Activated CD4-positive, alpha-beta T cell treated with anti-CD3 and anti-CD28 coated beads, Interleukin-2, amount 10 ng/mL, durations not matched to agents 7 days and 5 days (primary cell): ENCODE data around the gene STXBP4. TPM values are rescaled to one million over a fixed set of nuclear protein-coding genes. Genes with fewer than 3 reads are reported as not detected.
A peak's percentile ranks its signal among the peaks of the same experiment; 100 is the strongest.

Experiments used
- CTCF ChIA-PET: fragments of 350-600 bp; sonication (Branson Sonifier 250); formaldehyde crosslinking; loops from one replicate; lab custom pipeline; 2021; ENCODE audit warnings: antibody characterized with exemption; lab: Charles Lee
- POLR2A ChIA-PET: fragments of 350-600 bp; sonication (Branson Sonifier 250); formaldehyde crosslinking; loops from one replicate; lab custom pipeline; 2021; ENCODE audit warnings: antibody characterized with exemption; lab: Charles Lee
- DNase-seq: peaks from one replicate; pipeline ENCODE4 v3.0.0-alpha.2; 2020
- H3K27ac Mint-ChIP-seq: one replicate; pipeline ENCODE4 v1.8.0; 2021; ENCODE audit warnings: mild to moderate bottlenecking, moderate library complexity, mixed read lengths
- H3K27me3 Mint-ChIP-seq: one replicate; pipeline ENCODE4 v1.8.0; 2021; ENCODE audit warnings: mixed read lengths
- H3K36me3 Mint-ChIP-seq: one replicate; pipeline ENCODE4 v1.8.0; 2021; ENCODE audit warnings: low read depth, mixed read lengths
- H3K4me1 Mint-ChIP-seq: one replicate; pipeline ENCODE4 v1.8.0; 2021; ENCODE audit warnings: mixed read lengths
- H3K4me3 Mint-ChIP-seq: one replicate; pipeline ENCODE4 v1.8.0; 2021; ENCODE audit warnings: mild to moderate bottlenecking, moderate library complexity, mixed read lengths
- H3K9me3 Mint-ChIP-seq: one replicate; pipeline ENCODE4 v1.8.0; 2021; ENCODE audit warnings: mixed read lengths
- total RNA-seq, 2 experiments: library from RNA; stranded (reverse); gene quantifications; one replicate each; pipeline ENCODE4 v1.2.3, GENCODE V29; 2021

The STXBP4 gene
- total RNA-seq, 2 experiments from 2014 or later, result 5.5 to 6.2 TPM

DNA sequence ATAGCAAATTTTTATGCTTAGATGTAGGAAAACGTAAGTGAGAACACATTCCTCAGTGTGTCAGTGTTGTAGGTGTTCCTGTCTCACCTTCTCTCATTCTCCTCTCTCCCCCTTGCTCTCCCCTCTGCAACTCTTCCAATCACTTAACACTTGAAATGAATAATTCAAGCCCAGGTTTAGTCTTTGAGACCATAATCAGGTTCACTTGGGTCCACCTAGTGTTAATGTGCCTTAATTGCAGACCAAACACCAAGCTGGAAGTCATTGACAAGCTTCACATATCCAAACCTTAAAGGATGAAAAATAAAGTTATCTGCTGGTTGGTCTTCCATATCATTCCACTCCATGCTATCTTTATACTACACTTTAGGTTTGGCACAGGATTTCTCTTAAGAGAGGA, 37.0 kb downstream of the STXBP4 start:
- no peak overlapping the region for H3K27ac Mint-ChIP-seq

DNA sequence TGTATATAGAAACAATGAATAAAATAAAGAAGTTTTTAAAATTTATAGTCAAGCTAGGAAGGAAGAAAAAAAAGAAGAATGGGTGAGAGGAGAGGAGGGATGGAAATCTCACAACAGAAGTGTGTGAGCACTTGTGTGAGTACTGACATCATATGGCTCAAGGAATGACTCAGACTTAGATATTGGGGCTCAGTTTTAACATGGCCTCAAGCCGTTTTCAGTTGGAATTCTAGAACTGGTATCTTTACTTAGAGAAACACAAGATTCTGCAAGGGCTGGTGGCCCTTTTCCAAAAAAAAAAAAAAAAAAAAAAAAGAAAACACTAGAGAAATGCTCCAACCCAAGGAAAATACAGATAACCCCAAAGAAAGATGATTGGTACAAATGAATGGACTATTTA, 55.1 kb downstream of the STXBP4 start:
- Mint-ChIP-seq H3K27ac (no peak overlapping the region), H3K27me3 (no peaks in the 10 kb centered on the region), H3K4me1 (no peaks in the 10 kb centered on the region), H3K4me3 (no peak overlapping the region), H3K36me3 (peaks cover 2% of the 10 kb centered on the region), H3K9me3 (no peaks in the 10 kb centered on the region)
- POLR2A ChIA-PET, result no interaction called here
- CTCF ChIA-PET, result no interaction called here
- DNase-seq, result no peak

More for the DNA sequence above, 37.0 kb downstream of the STXBP4 start:
- no peak overlapping the region for H3K4me3 Mint-ChIP-seq
- POLR2A ChIA-PET, result no interaction called here
- H3K9me3 Mint-ChIP-seq, result no peaks in the 10 kb centered on the region
- H3K36me3 Mint-ChIP-seq, result no peaks in the 10 kb centered on the region
- DNase-seq, result peak; percentile 12
- no peaks in the 10 kb centered on the region for H3K27me3 Mint-ChIP-seq
- H3K4me1 Mint-ChIP-seq, result no peaks in the 10 kb centered on the region
- CTCF ChIA-PET, result interaction anchor here (0.6 to 2.2 kb wide), 6 partner anchors 12 to 343 kb away, joined by 3 to 11 read pairs (median 4); no protein-coding TSS in a partner anchor

DNA sequence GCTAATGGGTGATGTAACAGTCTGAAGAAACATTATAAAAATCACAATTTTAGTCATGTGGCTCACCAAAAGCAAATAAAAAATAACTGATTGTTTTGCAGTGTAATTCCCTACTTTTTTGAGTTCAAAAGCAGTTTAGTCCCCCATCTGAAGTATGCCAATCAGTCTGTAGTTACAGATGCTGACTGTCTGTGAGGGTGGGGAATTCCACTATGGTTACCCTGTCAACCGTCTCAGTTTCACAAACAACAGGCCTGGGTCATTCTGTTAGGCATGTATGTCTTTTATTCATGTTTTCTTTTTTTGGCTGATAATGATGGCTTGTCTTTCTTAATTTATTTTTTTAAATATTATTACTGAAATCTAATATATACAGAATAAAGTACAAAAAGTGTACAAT, 69.3 kb downstream of the STXBP4 start:
- DNase-seq, result no peak
- ChIA-PET POLR2A (no interaction called here), CTCF (no interaction called here)
- Mint-ChIP-seq H3K27ac (no peak overlapping the region), H3K9me3 (no peaks in the 10 kb centered on the region), H3K4me3 (no peak overlapping the region), H3K27me3 (no peaks in the 10 kb centered on the region), H3K4me1 (peaks cover 5% of the 10 kb centered on the region), H3K36me3 (peaks cover 2% of the 10 kb centered on the region)

DNA sequence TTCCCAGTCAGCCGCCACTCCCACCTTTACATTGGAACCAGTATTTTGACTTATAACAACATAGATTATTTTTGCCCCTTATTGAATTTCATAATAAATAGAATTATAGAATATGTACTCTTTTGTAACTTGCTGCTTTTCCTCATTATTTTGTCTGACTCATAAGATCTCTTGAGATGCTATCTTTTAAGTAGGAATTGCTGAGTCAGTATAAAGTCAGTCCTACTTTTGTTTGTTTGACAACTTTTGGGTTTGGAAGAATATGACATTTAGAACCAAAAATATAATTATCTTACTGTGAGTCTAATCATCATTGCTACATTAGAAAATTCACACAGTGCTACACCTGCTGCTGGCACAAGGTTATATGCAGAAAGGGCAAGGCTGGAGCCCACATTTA, 69.7 kb downstream of the STXBP4 start:
- peaks cover 5% of the 10 kb centered on the region for H3K4me1 Mint-ChIP-seq
- H3K9me3 Mint-ChIP-seq, result no peaks in the 10 kb centered on the region
- DNase-seq, result no peak
- H3K27me3 Mint-ChIP-seq, result no peaks in the 10 kb centered on the region
- peaks cover 2% of the 10 kb centered on the region for H3K36me3 Mint-ChIP-seq
- ChIA-PET CTCF (no interaction called here), POLR2A (no interaction called here)
- H3K27ac Mint-ChIP-seq, result no peak overlapping the region
- H3K4me3 Mint-ChIP-seq, result no peak overlapping the region

DNA sequence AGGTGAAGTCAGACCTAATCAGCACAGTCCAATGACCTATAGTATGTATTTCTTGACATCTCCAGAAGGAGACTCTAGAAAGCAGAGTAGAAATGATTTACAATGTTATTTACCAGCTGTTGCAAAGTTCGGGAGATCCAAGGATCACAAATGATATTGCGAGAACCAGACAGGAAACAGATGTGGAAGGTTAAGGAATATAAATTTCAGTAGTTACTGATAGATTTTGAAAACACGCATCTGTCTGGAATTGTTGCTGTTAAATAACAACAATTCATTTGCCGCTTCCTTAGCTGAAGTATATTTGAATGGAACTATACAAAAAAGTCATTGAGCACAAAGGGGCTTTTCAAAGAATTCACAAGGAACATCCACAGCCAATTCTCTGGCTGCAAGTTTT, 72.0 kb downstream of the STXBP4 start:
- H3K4me1 Mint-ChIP-seq, result peaks cover 5% of the 10 kb centered on the region
- peaks cover 2% of the 10 kb centered on the region for H3K36me3 Mint-ChIP-seq
- H3K27me3 Mint-ChIP-seq, result no peaks in the 10 kb centered on the region
- H3K27ac Mint-ChIP-seq, result no peak overlapping the region
- POLR2A ChIA-PET, result no interaction called here
- CTCF ChIA-PET, result interaction anchor here (0.7 kb wide), 1 partner anchor 94 kb away, joined by 3 read pairs; no protein-coding TSS in a partner anchor
- H3K9me3 Mint-ChIP-seq, result no peaks in the 10 kb centered on the region
- no peak for DNase-seq
- H3K4me3 Mint-ChIP-seq, result no peak overlapping the region

DNA sequence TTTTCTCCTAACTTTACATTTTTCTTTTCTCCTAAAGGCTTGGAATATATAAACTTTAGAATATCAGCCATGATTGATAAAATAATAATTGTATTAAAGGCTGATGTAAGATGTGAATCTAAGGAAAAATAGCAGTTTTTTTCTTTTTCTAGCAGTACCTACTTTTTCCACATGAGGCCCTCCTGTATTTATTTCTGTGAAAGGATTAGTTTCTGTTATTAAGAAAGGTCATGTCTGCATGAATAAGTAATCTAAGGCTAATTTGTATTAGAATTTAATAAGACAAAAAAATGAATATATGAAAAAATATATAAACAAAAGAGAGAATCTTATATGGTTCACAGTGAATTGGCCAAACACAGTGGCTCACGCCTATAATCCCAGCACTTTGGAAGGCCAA, 85.3 kb downstream of the STXBP4 start:
- Mint-ChIP-seq H3K36me3 (no peaks in the 10 kb centered on the region), H3K27ac (no peak overlapping the region), H3K4me1 (no peaks in the 10 kb centered on the region), H3K9me3 (no peaks in the 10 kb centered on the region), H3K27me3 (no peaks in the 10 kb centered on the region), H3K4me3 (no peak overlapping the region)
- CTCF ChIA-PET, result no interaction called here
- POLR2A ChIA-PET, result no interaction called here
- no peak for DNase-seq

DNA sequence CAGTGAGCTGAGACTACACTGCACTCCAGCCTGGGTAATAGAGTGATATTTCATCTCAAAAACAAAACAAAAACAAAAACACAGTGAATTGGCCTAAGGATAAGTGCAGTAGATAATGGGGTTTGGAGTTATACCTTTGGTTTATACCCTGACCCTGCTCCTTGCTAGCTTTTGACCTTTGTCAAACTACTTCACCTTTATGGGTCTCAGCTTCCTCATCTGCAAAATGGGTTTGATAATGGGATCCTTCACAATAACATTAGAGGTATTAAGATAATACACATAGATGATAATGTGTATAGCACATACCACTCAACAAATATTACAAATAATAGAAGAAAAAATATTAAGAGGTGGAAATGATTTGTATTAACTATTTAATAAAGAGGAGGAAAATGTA, 85.9 kb downstream of the STXBP4 start:
- Mint-ChIP-seq H3K27me3 (no peaks in the 10 kb centered on the region), H3K36me3 (no peaks in the 10 kb centered on the region), H3K9me3 (no peaks in the 10 kb centered on the region), H3K27ac (no peak overlapping the region), H3K4me1 (no peaks in the 10 kb centered on the region), H3K4me3 (no peak overlapping the region)
- ChIA-PET CTCF (no interaction called here), POLR2A (no interaction called here)
- DNase-seq, result no peak

DNA sequence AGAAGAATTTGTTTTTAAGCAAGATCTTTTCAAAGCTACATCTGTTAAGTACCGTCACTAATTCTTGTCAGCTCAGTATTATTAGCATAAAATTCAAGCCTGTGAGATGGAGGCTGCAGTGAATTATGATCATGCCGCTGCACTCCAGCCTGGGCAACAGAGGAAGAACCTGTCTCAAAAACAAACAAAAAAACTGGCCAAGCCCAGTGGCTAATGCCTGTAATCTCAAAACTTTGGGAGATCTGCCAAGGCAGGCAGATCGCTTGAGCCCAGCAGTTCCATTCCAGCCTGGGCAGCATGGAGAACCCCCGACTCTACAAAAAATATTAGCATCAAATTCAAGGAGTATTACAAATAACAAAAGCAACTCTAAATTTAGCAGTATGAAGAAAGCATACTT, 88.0 kb downstream of the STXBP4 start:
- Mint-ChIP-seq H3K36me3 (no peaks in the 10 kb centered on the region), H3K4me3 (no peak overlapping the region), H3K27ac (no peak overlapping the region), H3K9me3 (no peaks in the 10 kb centered on the region), H3K4me1 (no peaks in the 10 kb centered on the region), H3K27me3 (no peaks in the 10 kb centered on the region)
- ChIA-PET CTCF (no interaction called here), POLR2A (no interaction called here)
- no peak for DNase-seq

DNA sequence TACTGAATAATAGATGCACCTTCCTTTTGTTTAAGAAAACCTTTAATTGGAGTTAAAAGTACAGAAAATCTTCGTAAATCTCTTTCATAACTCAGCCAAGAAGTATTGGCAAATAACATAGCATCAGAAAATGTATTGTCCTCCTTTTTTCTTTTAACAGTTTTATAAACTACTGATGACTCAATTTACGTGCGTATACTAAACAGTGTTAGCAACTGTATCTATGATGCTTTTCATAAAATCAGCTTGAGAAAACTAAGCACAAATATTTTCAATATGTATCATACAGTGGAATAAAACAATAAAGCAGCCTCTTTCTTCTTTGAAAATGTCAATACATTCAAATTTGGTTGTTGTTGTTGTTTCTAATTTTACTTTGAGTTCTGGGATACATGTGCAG, 88.6 kb downstream of the STXBP4 start:
- Mint-ChIP-seq H3K9me3 (no peaks in the 10 kb centered on the region), H3K4me1 (no peaks in the 10 kb centered on the region), H3K27ac (no peak overlapping the region), H3K27me3 (no peaks in the 10 kb centered on the region), H3K4me3 (no peak overlapping the region), H3K36me3 (no peaks in the 10 kb centered on the region)
- no peak for DNase-seq
- POLR2A ChIA-PET, result no interaction called here
- CTCF ChIA-PET, result no interaction called here

DNA sequence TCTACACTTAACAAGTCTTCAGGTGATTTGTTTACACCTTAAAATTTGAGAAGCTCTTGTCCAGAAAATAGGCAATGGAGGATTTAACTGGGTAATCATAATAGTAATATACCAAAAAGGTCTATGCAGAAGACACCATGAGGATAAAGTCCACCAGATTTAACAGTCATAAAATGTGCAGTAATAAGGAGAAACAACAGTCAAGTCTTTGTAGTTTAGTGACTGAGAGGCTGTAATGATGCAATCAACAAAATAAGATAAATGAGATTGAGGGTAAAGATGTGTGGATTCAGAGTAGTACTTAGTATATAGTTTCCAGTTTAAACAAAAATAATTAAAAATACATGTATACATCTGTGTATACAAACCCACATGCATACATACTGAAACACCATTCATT, 91.2 kb downstream of the STXBP4 start:
- H3K36me3 Mint-ChIP-seq, result no peaks in the 10 kb centered on the region
- H3K4me3 Mint-ChIP-seq, result no peak overlapping the region
- no peak for DNase-seq
- no peaks in the 10 kb centered on the region for H3K4me1 Mint-ChIP-seq
- H3K27ac Mint-ChIP-seq, result no peak overlapping the region
- ChIA-PET CTCF (interaction anchor here (1.7 kb wide), 1 partner anchor 31 kb away, joined by 4 read pairs; no protein-coding TSS in a partner anchor), POLR2A (no interaction called here)
- H3K9me3 Mint-ChIP-seq, result no peaks in the 10 kb centered on the region
- H3K27me3 Mint-ChIP-seq, result no peaks in the 10 kb centered on the region

DNA sequence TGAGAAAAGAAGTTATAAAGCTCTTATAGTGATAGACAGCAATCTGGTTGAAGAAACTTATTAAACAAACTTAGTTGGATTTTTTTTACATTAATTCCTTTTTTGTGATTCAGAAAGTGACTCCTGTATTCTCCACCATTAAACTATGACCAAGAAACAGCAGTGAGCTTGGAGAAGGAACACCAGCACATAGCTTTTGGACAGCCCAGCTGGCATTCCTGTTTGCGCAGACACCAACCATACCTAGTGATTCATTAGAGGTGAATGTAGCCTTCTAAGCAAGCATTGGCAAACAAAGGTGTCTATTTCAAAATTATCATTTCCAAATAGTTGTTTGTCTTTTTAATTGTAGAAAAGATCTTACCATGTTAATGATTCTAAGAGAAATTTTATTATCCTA, 94.4 kb downstream of the STXBP4 start:
- no peak overlapping the region for H3K4me3 Mint-ChIP-seq
- no peaks in the 10 kb centered on the region for H3K27me3 Mint-ChIP-seq
- H3K36me3 Mint-ChIP-seq, result no peaks in the 10 kb centered on the region
- no peaks in the 10 kb centered on the region for H3K9me3 Mint-ChIP-seq
- CTCF ChIA-PET, result no interaction called here
- no peaks in the 10 kb centered on the region for H3K4me1 Mint-ChIP-seq
- no peak overlapping the region for H3K27ac Mint-ChIP-seq
- POLR2A ChIA-PET, result no interaction called here
- DNase-seq, result no peak

DNA sequence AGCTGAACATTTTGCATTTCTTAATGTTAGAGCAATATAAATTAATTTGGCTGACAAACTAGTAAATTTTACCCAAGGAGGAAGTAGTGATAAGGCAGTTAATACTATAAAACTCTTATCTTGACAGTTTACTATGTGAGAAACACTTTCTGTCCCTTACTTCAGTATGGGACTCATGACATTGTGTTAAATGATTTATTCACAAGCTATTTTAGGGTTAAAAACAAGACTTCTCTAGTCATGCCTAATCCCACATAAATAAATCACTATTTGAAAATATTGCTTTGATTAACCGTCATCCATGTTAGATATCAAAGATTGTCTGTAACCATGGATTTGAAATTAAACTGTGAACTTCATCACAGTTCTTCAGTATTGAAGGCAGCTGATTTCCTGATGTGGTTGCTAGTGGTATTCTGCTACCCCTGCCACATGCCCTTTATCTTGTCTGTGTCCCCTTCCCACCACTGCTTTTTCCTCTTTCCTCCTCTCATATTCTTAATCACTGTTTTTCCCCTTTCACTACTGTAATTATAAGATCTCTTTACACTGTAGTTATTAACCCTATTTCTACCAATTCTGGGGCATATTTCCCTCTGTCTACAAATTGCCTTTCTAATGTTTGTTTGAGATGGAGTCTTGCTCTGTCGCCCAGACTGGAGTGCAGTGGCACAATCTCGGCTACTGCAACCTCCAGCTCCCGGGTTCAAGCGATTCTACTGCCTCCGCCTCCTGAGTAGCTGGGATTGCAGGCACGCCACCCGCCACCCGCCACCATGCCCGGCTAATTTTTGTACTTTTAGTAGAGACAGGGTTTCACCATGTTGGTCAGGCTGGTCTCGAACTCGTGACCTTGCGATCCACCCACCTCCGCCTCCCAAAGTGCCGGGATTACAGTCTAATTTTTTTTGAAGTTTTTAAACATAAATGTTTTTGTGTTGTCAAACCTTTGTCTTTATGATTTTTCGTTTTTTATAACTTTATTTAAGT, 95.6 kb downstream of the STXBP4 start:
- POLR2A ChIA-PET, result no interaction called here

DNA sequence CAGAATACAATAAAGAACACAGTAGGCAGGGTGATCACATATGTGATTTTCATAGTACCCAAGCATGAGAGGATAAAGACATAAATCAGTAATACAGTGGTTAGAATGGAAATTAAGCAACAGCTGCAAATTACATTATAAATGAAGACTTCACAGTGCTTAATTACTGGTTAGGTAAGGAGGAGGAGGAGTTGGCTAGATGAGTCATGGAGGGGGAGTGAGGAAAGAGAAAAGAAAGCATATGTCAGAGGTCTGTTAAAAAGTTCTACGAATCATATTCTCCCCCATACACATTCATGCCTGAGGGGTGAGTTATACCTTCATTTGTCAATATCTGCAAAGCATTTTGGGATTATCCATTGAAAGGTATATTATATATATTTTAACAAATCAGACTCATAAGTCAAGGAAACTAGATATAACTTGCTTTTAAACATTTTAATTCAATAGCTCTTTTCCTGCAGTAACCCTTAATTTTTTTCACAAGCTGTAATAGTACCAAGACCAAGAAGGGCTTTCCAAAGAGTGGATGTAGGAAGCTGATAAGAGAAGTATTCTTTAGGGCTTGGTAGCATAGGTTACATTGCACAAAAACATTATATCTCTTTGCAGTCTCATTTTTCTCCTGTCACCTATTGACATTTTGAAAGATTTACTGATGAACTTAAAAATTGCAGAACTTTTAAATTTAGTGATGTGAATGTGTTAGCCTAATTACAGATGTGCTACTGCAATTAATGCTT, 99.3 kb downstream of the STXBP4 start:
- ChIA-PET CTCF (no interaction called here), POLR2A (no interaction called here)
- Mint-ChIP-seq H3K9me3 (no peaks in the 10 kb centered on the region), H3K27me3 (no peaks in the 10 kb centered on the region), H3K4me3 (no peak overlapping the region), H3K4me1 (peaks cover 2% of the 10 kb centered on the region), H3K36me3 (no peaks in the 10 kb centered on the region), H3K27ac (no peak overlapping the region)
- DNase-seq, result no peak

More for the DNA sequence above, 95.6 kb downstream of the STXBP4 start:
- no peak overlapping the region for H3K4me3 Mint-ChIP-seq
- H3K4me1 Mint-ChIP-seq, result no peaks in the 10 kb centered on the region
- no peak for DNase-seq
- CTCF ChIA-PET, result no interaction called here
- H3K36me3 Mint-ChIP-seq, result no peaks in the 10 kb centered on the region
- no peak overlapping the region for H3K27ac Mint-ChIP-seq
- no peaks in the 10 kb centered on the region for H3K9me3 Mint-ChIP-seq
- no peaks in the 10 kb centered on the region for H3K27me3 Mint-ChIP-seq
